OCI-LY1 (cell line): ENCODE results near the gene MAP2.

Experiments
- H2AFZ ChIP-seq: fragments of 200-600 bp; sonication (generic), shearing (Covaris generic); 2 replicates; pipeline ENCODE4 v1.6.0; 2014; ENCODE audit warnings: antibody characterized with exemption, mild to moderate bottlenecking, low read length
- H3F3A ChIP-seq: fragments of 200-600 bp; sonication (generic), shearing (Covaris generic); 2 replicates; pipeline ENCODE4 v1.6.0; 2014; ENCODE audit warnings: mild to moderate bottlenecking, antibody characterized with exemption, low read length, moderate library complexity; ENCODE audit not compliant: insufficient read depth
- H3K27ac ChIP-seq: fragments of 200-600 bp; sonication (generic); 2 replicates; pipeline ENCODE4 v1.5.1; 2014; ENCODE audit warnings: low read length, mixed run types, mild to moderate bottlenecking, low read depth; ENCODE audit not compliant: poor library complexity, severe bottlenecking
- H3K27me3 ChIP-seq: fragments of 200-600 bp; sonication (generic); 2 replicates; pipeline ENCODE4 v1.6.0; 2014; ENCODE audit warnings: antibody characterized with exemption, mild to moderate bottlenecking, low read length, moderate library complexity; ENCODE audit not compliant: insufficient read depth
- H3K36me3 ChIP-seq: fragments of 200-600 bp; sonication (generic); 2 replicates; pipeline ENCODE4 v1.6.1; 2014; ENCODE audit warnings: mild to moderate bottlenecking, antibody characterized with exemption, low read length, moderate library complexity, mixed read lengths; ENCODE audit not compliant: insufficient read depth
- H3K4me1 ChIP-seq: fragments of 200-600 bp; sonication (generic); 2 replicates; pipeline ENCODE4 v1.5.1; 2014; ENCODE audit warnings: mild to moderate bottlenecking, low read length, moderate library complexity; ENCODE audit not compliant: insufficient read depth, severe bottlenecking
- H3K4me2 ChIP-seq: fragments of 200-600 bp; sonication (generic), shearing (Covaris generic); 2 replicates; pipeline ENCODE4 v1.6.1; 2014; ENCODE audit warnings: low read length
- H3K4me3 ChIP-seq: fragments of 200-600 bp; sonication (generic); 2 replicates; pipeline ENCODE4 v1.5.1; 2014; ENCODE audit warnings: low read length, low read depth, mild to moderate bottlenecking, mixed read lengths; ENCODE audit not compliant: poor library complexity, severe bottlenecking
- H3K79me2 ChIP-seq: fragments of 200-600 bp; shearing (Covaris generic); 2 replicates; pipeline ENCODE4 v1.6.1; 2016; ENCODE audit warnings: mixed run types, low read length, mixed read lengths; ENCODE audit not compliant: insufficient read depth
- H3K9ac ChIP-seq: fragments of 200-600 bp; sonication (generic), shearing (Covaris generic); 2 replicates; pipeline ENCODE4 v1.6.1; 2014; ENCODE audit warnings: mild to moderate bottlenecking, low read length, mixed read lengths
- H3K9me2 ChIP-seq: fragments of 200-600 bp; sonication (generic), shearing (Covaris generic); 2 replicates; pipeline ENCODE4 v1.6.1; 2014; ENCODE audit warnings: low read depth, mild to moderate bottlenecking, low read length, mixed read lengths
- H3K9me3 ChIP-seq: fragments of 200-600 bp; shearing (Covaris generic); 2 replicates; pipeline ENCODE4 v1.6.1; 2014; ENCODE audit warnings: low read length, mixed read lengths
- H4K20me1 ChIP-seq: fragments of 200-600 bp; sonication (generic), shearing (Covaris generic); 2 replicates; pipeline ENCODE4 v1.6.0; 2016; ENCODE audit warnings: mild to moderate bottlenecking, low read length; ENCODE audit not compliant: insufficient read depth
- CTCF ChIP-seq: fragments of 200-600 bp; sonication (generic), shearing (Covaris generic); IDR thresholded peaks from 2 replicates; pipeline ENCODE4 v1.5.1; 2017; ENCODE audit warnings: mild to moderate bottlenecking, antibody characterized with exemption, low read length, moderate library complexity, mixed read lengths
- EZH2 ChIP-seq: fragments of 200-600 bp; sonication (generic), shearing (Covaris generic); IDR thresholded peaks from 2 replicates; pipeline ENCODE4 v1.8.0; 2017; ENCODE audit warnings: borderline replicate concordance, mixed run types, mild to moderate bottlenecking, antibody characterized with exemption, low read length, moderate library complexity, mixed read lengths

The MAP2 gene

DNA sequence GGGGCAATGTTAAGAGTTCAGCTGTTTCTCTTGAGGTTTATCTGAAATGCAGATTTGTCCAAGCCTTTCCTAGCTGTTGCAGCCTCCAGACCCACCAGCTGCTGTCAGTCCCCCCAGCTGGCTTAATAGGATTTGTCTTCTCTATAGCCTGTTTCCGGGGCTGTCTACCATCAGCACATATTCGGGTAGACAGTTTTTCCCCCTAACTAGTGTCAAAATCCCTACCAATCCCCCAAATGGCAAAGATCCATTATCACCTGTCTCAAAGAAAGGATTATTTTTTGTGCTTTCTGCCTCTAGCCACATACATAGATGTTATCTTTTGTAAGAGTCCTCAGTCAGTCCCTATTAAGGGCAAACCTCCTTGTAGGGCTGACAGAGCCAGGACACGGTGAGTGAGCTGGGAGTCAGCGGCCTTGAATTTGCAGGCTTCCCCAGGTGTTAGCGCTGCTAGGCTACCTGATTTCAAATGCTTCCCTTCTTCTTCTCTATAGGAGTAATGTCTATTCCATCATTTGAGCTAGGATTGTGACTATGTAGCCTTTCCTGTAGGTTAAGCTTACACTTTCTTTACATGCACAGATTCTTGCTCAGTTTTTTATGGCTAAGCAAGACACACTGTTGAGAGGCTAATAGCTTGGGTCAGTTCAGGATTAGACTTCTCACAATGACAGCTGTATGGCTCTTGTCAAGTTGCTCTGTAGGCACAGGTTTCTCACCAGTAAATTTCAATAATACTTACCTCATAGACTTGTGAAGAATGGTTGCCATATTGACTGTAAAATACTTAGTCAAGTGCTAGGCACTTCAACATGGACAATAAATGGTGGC is 176.7 kb downstream of the MAP2 start:
- no peaks in the 10 kb centered on the region for H3K36me3 ChIP-seq
- no peaks in the 10 kb centered on the region for H3K4me1 ChIP-seq
- no peaks in the 10 kb centered on the region for H3F3A ChIP-seq
- no peak overlapping the region for H3K4me2 ChIP-seq
- no peak overlapping the region for H3K9ac ChIP-seq
- H3K27ac ChIP-seq = no peak overlapping the region
- TF ChIP-seq CTCF = no peak
- TF ChIP-seq EZH2 = no peak
- no peaks in the 10 kb centered on the region for H4K20me1 ChIP-seq
- H3K79me2 ChIP-seq = no peaks in the 10 kb centered on the region
- no peaks in the 10 kb centered on the region for H3K9me2 ChIP-seq
- H2AFZ ChIP-seq = no peak overlapping the region
- no peaks in the 10 kb centered on the region for H3K27me3 ChIP-seq
- H3K4me3 ChIP-seq = no peak overlapping the region
- H3K9me3 ChIP-seq = no peaks in the 10 kb centered on the region

DNA sequence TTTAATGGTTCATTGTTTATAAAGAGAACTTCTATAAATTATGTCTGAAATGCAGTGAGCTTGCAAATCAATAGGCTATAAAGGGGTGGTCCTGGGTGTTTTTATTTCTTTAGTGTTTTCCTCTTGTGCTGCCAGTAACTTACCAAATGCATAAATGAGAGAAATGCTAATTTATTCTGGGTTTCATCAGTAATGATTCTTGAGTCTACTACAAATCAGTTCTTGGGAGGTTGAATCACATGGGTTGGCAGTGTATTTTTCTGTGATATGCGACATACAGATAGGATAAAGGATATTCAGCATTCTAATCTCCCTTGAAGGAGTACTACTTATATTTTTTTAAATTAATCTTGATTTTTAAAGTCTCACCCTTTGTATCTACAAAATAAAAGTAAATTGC is 177.7 kb downstream of the MAP2 start:
- Histone ChIP-seq H3K9me2 (no peaks in the 10 kb centered on the region), H3K4me1 (no peaks in the 10 kb centered on the region), H3K4me2 (no peak overlapping the region), H3K79me2 (no peaks in the 10 kb centered on the region), H3K4me3 (no peak overlapping the region), H3K27ac (no peak overlapping the region), H4K20me1 (no peaks in the 10 kb centered on the region), H3F3A (no peaks in the 10 kb centered on the region), H3K9me3 (no peaks in the 10 kb centered on the region), H2AFZ (no peak overlapping the region), H3K9ac (no peak overlapping the region), H3K27me3 (no peaks in the 10 kb centered on the region), H3K36me3 (no peaks in the 10 kb centered on the region)
- TF ChIP-seq EZH2 (no peak), CTCF (no peak)

DNA sequence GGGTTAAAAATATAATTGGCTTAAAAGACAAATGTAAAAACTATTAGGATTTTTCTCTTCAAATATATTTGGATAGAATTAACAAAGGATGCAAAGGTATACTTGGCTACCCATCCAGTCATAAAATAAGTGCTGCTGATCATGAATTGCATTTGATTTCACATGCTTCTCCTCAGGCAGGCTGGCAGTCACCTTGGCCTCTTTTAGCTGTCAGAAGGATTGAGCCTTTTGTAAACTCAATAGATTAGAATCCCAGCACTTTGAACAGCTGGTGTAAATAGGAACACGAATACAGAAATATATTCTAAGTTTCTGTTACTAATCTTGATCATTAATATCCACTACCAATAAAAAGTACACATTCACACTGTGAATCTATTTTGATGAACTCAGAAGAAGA is 178.4 kb downstream of the MAP2 start:
- H3K4me1 ChIP-seq = no peaks in the 10 kb centered on the region
- H3K27ac ChIP-seq = no peak overlapping the region
- no peak overlapping the region for H2AFZ ChIP-seq
- H3K9me3 ChIP-seq = no peaks in the 10 kb centered on the region
- no peak overlapping the region for H3K9ac ChIP-seq
- TF ChIP-seq CTCF (no peak), EZH2 (no peak)
- no peaks in the 10 kb centered on the region for H3K27me3 ChIP-seq
- no peaks in the 10 kb centered on the region for H3K36me3 ChIP-seq
- no peaks in the 10 kb centered on the region for H3K79me2 ChIP-seq
- H3K9me2 ChIP-seq = no peaks in the 10 kb centered on the region
- H3K4me3 ChIP-seq = no peak overlapping the region
- no peak overlapping the region for H3K4me2 ChIP-seq
- no peaks in the 10 kb centered on the region for H3F3A ChIP-seq
- H4K20me1 ChIP-seq = no peaks in the 10 kb centered on the region
